GM19452 (cell line): Measurements from ENCODE around the gene DCAF6.
A peak's percentile ranks its signal among the peaks of the same experiment; 100 is the strongest.
"Not testable (repeated sequence)": the region's sequence is repeated elsewhere in the genome, so short reads cannot be mapped to it uniquely, and the experiment has no call there.

Source experiments
- ATAC-seq: cut with Tn5 transposase; IDR thresholded peaks from one replicate; pipeline ENCODE4 v1.9.1; 2021; ENCODE audit not compliant: unreplicated experiment

Gene DCAF6

DNA sequence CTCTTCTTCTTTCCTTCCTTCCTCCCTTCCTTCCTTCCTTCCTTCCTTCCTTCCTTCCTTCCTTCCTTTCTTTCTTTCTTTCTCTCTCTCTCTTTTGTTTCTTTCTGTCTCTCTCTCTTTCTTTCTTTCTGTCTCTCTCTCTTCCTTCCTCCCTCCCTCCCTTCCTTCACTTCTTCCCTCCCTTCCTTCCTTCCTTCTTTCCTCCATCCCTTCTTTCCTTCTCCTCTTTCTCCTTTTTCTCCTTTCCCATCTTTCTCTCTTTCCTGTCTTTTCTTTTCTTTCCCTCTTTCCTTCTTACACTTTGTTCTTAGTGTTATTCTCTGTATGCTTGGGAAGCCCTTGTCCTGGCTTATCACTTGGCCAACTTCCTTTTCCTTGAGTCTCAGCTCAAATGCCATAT is 72.8 kb downstream of the DCAF6 start:
- no peak for ATAC-seq

DNA sequence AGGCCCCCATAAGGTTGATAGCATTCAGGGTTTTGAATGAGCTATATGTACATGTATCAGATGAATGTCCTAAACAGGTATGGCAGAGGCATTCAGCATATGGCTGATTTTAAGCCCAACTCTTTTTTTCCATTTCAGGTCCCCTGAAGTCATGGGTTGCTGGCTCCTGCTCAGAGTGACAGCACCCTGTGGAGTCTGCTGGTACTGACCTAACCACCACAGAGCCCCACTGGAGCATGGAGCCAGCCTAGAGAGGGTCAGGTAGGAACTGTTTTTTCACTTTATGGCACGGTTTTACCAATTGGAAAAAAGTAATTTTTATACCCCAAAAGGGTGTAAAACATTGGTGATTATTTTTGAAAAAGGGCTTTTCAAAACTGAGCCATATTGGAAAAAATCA is 82.9 kb downstream of the DCAF6 start:
- ATAC-seq, result no peak

DNA sequence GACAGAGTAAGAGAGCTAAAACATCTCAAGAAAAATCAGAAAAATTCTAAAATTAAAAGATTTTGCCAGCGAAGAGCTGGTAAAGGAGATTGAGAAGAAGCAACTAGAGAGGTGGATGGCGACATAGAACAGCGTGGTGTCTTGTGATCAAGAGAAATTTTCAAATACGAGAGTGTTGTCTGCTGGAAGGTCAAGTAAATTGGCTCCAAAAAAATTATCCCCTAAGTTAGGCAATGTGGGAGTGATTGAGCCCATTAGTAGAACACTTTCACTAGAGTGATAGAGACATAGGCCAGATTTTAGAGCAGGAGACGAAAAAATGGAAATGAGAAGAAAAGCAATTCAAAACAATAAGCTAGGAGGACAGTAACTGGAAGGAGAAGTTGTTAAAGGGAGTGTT is 94.7 kb downstream of the DCAF6 start:
- ATAC-seq, result no peak

DNA sequence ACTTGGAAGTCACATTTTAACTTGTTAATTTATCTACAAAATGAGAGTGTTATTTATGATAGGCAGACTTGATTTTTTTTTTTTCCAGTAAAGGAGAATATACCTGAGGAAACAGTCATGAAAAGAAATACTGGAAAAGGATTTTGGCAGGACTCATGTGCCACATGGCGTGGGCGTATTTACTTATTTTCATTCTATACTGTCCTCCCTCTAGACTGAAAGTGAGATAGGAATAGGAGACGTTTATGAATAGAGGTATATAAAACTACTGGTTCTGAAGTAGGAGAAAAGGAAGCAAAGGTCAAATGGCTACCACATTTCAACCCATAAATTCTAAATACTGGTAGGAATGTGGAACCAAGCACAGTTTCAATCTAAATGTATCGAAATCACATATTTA is 95.1 kb downstream of the DCAF6 start:
- no peak for ATAC-seq

DNA sequence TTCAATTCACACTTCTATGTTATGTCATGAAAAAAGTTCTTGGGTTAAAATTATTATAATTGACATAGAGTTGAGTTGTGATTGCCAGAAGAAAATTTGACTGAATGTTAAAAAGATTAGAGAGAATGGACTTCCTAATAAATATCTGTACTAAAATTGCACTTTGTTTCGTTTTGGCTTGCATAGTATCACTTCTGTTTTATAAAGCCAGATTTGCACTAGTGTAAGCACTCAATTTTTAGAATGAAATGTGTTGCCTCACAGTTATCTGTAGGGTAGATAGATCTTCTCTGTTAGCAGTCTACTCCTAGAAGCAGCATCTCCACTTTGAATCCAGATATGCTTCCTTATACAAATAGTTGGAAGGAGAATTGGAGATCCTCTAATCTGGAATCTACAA is 95.5 kb downstream of the DCAF6 start:
- ATAC-seq, result no peak

GRCh38 chr1:168035345-168035744 is 98.9 kb downstream of the DCAF6 start:
- ATAC-seq, result no peak

- ATAC-seq, result no peak
Measured at GRCh38 chr1:168042362-168042761, 105.9 kb downstream of the DCAF6 start.

GRCh38 chr1:168045311-168045710 is 108.8 kb downstream of the DCAF6 start:
- ATAC-seq, result no peak

DNA sequence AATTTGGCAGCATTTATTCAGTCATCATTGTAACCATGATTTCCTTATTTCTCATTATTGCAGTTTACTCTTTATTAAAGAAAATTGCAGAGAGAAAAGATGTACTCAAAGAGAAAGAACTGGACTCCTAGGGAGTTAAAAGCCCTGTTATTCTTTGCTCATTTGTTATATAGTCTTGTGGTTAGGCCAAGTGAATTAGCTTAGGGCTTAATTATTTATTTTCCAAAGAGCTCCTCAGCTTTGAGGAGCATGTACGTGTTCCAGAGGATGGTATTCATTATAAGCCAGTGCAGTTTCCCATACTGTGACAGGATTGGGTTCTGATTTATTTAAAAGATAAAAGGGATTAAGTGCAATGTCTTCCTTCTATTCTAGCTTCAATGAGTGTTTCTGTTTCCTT is 113.8 kb downstream of the DCAF6 start:
- no peak for ATAC-seq

- no peak for ATAC-seq
Measured at GRCh38 chr1:168050880-168051279, 114.4 kb downstream of the DCAF6 start.

- no peak for ATAC-seq
Measured at GRCh38 chr1:168053681-168054080, 117.2 kb downstream of the DCAF6 start.

- ATAC-seq, result no peak
Measured at GRCh38 chr1:168054117-168054516, 117.6 kb downstream of the DCAF6 start.

DNA sequence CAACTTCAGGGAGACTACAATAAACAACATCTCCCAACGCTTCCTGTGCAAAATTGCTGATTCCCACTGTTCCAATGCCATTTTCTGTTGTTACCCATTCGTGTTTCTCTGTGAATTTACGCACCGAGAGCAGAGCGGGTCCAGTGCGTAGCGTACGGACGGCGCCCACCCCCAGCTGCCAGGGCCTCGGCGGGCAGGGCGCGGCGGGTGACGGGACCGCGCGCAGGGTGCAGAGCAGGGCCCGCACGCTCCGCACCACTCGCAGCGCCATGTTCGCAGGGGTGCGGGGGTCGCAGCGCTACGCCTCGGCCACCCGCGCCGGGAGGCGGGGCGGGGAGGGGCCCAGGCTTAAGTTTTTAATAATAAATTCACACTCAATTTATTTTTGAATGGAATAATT is 119.7 kb downstream of the DCAF6 start:
- ATAC-seq, result not testable (repeated sequence)

DNA sequence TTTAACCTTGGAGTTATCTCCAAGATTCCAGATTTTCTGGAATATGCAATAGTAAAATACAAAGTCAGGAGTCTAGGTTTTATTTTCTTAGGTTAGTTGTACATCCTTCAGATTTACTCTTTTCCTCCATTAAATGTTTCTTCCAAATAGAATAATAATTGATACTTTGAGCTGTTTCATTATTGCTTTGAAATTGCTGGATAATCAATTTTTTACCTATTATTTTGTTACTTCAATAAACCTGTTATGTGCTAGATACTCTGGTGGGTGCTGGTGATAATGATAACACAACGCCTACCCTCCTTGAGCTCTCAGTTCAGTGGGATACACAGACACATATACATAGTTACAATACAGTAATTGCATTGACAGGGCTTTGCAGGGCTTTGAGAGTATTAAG is 120.9 kb downstream of the DCAF6 start:
- no peak for ATAC-seq

- no peak for ATAC-seq
Measured at GRCh38 chr1:168057921-168058320, 121.4 kb downstream of the DCAF6 start.

- no peak for ATAC-seq
Measured at GRCh38 chr1:168064216-168064615, 127.7 kb downstream of the DCAF6 start.

DNA sequence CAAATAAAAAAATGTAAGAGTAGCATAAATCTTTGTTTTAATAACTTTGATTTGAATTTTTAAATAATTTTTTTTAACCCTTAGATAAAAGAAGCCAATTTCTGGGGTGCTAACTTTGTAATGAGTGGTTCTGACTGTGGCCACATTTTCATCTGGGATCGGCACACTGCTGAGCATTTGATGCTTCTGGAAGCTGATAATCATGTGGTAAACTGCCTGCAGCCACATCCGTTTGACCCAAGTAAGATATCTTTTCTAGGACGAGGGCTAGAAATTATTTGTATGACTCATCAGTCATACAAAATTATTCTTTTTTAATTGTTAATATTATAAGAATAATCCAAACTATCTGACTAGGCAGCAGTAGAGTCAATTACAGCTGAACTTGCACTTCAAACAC is 129.0 kb downstream of the DCAF6 start:
- no peak for ATAC-seq

DNA sequence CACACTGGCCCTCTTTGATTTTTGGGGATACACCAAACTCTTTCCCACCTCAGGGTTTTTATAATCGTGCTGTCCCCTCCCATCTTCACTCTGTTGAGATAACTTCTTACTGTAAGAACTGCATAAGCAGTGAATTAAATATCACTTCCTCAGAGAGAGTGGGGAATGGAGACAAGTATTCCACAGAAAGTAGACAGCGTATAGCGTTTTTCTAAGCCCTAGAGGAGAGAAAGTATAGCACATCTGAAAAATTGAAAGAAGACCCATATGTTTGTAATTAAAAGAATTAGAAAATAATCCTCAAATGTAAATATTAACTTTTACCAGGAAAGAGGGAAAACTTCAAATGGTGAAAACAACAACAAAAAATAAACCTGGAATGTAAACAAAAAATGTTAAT is 132.9 kb downstream of the DCAF6 start:
- no peak for ATAC-seq

- no peak for ATAC-seq
Measured at GRCh38 chr1:168079761-168080160, 143.3 kb downstream of the DCAF6 start.

GRCh38 chr1:168081373-168082007 is 145.0 kb downstream of the DCAF6 start:
- no peak for ATAC-seq

GRCh38 chr1:168082008-168082876 is 145.8 kb downstream of the DCAF6 start:
- peak; percentile 88 for ATAC-seq

GRCh38 chr1:168083456-168084325 is 147.2 kb downstream of the DCAF6 start:
- no peak for ATAC-seq
